Measurements from ENCODE around the gene KIAA0930.
"Not testable (repeated sequence)": the region's sequence is repeated elsewhere in the genome, so short reads cannot be mapped to it uniquely, and the experiment has no call there.

Gene KIAA0930

DNA sequence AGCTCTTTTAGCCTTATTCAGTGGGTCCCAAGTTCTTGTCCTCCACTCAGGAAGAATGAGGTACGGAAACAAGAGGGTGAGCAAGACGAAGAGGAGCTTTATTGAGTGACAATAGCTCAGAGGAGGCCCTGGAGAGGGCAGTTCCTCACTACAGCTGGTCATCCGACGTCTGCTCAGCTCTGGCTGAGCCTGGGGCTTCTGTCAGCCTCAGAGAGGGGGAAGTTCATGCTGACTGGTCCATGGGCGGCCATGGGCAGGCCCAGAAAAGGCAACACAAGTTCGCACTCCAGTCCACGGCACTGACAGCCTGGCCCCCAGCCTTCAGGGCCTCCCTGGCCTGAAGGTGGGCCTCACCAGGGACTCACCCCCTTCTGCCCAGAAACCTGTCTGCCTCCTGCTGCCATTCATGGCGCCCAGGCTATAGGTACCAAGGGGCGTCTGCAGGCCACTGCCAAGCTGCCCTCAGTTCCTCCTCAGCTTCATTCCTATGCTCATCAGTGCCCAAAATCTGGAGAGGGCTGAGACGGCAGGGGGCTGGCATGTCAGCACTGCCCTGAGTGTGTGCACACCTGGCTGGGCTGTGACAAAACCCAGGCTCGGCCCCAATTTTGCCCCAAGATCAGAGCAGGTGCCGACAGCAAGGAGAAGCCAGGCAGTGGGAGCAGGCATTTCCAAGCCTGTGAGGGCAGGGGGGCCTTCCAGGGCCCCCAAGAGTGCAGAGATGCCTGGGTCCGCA, 21.7 kb upstream of the KIAA0930 start:
- no peak for DNase-seq

DNA sequence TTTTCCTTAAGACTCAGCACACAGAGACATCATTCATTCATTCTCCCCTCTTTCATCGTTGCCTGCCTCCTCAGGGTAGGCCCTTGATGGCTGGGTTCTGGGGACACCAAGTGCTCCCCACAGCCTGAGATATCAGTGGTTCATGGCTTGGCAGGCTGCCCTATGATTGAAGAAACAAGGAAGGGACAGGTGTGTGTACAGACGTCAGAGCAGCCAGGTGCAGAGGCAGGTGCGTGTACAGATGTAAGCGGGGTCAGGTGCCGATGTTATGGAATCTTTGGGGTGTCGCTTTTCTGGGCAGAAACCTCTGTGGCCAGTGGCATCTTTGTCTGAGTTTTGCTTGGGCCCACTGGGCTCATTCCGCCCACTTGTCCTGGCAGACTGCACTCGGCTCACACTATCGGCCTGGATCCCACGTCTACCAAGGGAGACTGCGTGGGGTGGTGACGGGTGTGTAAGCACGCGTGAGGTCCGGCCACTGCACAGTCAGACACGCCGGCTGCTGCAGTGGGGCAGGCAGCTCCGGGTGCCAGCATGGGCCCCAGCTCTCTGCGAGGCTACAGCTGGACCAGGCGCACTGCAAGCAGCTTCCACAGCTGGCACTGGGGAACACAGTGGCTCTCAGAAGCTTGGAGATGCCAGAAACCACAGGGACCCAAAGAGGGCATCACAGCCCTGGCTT, 20.9 kb upstream of the KIAA0930 start:
- no peak for DNase-seq

DNA sequence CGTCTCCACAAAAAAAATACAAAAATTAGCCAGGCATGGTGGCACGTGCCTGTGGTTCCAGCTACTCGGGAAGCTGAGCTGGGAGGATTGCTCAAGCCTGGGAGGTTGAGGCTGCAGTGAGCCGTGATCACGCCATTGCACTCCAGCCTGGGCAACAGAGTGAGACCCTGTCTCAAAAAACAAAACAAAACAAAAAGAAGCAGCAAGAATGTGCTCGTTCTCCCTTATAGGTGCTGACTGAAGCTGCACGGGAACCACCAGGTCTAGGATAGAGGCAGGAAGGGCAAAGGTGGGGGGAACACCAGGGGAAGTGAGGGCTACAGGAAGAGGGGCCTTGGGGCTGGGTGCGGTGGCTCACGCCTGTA, 19.7 kb upstream of the KIAA0930 start:
- DNase-seq = not testable (repeated sequence)

DNA sequence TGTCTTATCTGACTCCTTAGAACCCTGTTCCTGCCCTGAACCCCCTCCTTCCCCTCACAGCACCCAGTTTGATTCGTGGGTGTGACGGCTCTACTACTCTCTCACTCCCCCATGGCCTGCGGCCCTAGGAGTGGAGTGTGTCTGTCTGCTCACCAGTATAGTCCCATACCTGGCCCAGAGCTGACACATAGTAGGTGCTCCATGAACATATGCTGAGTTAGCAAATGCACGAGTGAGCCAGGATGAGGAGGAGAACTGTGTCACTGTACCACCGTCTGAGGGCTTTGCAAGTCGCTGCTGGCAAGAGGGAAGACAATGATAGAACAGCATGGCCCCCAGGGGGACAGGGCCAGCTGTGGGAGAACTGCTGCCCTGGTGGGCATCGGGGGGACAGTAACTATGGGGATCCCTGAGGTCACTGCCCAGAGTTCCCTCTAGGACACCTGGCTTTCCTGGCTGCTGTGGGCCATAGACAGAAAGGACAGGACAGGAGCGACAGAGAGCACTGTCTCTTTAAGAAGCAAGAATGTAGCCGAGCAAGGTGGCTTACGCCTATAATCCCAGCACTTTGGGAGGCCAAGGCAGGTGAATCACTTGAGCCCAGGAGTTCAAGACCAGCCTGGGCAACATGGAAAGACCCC, 19.2 kb upstream of the KIAA0930 start:
- no peak for DNase-seq

DNA sequence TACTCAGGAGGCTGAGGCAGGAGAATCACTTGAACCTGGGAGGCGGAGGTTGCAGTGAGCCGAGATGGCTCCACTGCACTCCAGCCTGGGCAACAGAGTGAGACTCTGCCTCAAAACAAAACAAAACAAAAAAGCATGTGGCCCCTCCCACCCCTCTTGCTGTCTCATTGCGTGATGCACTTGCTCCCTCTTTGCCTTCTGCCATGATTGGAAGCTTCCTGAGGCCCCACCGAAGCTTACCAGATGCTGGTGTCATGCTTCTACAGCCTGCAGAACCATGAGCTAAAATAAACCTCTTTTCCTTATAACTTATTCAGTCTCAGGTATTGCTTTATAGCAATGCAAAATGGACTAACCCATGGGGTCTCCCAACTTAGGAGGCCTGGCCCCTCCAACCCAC, 17.2 kb upstream of the KIAA0930 start:
- not testable (repeated sequence) for DNase-seq

DNA sequence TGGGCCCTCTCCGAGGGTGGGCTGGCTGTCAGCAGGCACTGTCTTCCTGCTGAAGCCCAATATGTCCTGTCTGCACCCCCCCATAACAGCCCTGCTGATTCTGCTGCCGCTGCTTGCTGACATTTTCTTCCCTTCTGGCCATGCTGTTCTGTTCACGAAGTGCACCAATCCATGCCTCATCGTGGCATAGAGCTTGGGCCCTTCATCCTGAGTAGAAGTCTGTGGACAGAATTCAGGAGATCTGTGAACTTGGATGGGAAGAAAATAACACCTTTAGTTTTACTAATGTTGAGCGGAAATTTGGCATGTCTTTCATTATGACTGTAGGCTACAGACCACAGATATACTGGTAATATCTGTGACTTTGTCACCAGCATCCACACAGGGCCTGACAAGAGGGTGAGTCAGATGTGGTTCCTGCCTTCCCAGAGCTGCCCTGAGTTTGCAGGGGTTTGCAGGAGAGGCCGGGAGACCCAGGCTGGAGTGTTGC, 14.1 kb upstream of the KIAA0930 start:
- DNase-seq = no peak

DNA sequence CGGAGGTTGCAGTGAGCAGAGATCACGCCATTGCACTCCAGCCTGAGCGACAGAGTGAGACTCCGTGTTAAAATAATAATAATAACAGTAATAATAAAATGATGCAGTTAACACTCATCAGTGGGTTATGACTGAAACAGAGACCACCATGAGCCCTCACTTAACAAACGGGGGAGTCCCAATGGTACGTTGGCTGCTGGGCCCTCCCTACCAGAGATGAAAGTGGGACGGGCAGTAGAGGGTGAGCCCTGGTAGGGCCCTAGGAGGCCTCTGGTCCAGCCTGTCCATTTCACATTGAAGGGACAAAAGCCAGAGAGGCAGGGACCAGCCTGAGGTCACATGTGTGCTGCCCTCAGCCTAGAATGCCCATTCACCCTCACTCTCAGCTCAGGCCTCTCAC, 13.7 kb upstream of the KIAA0930 start:
- no peak for DNase-seq

DNA sequence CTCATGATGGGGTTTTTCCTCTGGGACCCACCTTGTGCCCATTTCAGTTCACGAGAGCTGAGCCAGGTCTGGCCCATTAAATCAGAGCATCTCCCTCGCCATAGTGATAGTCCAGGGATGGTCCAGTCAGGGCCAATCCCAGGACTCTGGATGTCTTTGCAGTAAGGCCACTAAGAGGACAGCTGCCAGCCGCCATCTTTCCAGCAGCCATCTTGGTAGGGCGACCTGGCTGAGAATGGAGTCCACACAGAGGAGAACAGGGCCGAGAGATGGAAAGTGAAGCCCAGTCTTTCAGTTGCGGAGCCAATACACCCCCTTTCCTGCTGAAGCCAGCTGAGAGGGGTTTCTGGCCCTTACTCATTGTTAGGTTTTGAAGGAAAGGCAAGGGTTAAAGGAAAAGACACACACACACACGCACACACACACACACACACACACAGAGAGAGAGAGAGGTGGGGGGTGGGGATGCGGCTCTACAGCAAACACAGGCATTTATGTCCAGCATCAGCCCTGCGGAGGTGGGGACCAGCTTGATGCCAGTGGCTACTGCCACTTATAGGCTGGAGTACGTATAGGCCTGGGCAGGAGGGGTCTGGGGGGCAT, 12.4 kb upstream of the KIAA0930 start:
- no peak for DNase-seq

DNA sequence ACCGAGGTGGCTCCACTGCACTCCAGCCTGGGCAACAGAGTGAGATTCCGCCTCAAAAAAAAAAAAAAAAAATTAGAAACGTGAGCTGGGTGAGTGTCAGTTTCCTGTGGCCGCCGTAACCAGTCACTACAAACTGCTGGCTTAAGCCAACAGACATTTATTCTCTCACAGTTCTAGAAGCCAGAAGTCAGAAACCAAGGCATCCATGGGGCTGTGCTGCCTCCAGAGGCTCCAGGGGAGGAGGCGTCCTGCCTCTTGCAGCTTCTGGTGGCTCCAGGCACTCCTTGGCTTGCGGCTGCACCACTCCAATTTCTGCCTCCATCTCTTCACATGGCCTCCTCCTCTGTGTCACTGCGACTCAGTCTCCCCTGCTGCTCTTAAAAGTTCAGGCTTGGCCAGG, 11.1 kb upstream of the KIAA0930 start:
- DNase-seq = no peak

DNA sequence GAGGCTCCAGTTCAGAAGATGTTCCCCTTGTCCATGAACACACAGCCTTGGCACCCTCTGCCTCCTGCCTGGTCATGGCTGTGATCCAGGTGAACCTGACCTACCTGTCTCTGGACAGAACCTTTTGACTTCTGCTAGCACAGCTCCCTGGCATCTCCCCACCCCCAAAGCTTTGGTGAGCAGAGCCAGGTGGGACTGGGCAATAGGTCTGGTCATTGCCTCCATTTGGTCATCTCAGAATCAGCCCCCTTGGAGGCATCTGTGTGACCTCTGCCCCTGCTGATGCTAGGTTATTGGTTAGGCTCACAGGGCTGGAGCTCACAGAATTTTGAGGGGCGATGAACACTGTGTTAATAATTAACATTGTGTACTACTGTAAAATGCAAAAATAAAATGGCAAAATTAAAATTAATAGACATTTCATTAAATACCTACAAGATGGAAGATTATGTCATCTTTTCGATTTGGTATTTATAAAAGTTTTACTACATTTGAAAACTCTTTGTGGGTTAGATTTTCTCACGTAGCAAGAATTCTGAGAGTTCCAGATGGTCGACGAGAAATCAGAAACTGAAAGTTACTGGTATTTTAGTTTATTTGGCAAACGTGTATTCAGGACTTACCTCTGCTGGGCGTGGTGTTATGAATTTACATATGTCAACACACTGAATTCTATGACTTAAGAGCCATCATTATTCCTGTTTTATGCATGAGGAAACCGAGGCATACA, 8.3 kb upstream of the KIAA0930 start:
- no peak for DNase-seq

DNA sequence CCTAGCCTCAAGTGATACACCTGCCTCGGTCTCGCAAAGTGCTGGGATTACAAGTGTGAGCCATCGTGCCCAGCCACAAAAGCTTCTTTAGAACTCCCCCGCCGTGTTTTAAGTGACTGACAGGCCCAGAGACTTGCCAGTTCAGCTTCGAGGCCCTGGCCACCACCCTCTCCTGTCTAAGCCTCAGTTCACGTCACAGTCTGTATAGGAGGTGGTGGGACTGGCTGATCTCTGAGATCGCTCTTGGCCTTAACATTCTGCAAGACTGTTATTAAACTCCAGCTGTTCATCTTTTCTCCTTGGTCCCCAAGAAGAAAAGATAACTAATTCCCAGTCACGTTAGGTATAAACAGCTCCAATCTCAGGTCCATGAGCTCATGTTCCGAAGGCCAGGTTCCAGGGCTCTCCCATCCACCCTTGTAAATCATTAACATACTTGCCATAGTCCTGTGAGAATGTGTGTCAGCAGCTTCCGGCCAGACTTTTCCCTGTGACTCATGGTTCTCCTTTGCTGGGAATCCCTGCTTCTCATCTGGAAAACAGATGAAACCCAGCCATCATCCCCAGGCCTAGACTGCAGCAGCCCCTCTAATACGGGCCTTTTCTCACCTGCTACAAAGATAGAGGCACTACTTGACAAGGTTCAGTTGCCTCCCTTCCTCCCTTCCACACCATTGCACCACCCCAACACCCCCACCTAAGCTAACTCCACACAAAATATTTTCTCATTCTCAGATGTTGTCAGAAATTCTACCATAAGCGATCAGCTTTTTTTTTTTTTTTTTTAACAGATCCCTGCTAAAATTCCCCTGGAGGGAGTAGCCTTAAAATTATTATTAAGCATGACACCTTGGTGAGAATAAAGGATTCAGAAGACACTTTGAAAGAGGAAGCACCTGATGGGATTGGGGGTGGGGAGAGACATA, 5.6 kb upstream of the KIAA0930 start:
- DNase-seq = no peak

DNA sequence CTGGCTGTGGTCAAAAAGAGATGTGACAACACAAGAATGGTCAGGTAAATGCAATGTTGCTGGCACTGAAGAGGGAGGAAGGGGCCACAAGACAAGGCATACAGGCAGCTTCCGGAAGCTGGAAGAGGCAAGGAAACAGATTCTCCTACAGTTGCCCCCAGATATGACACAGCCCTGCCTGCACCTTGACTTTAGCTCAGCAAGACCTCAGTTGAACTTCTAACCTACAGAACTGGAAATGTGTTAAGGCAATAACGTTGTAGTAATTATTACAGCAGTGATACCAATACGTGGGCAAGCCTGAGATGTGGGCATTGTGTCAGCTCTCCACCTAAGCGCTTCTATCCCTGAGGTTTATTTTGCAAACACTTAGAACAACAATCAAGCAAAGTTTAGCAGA, 4.2 kb upstream of the KIAA0930 start:
- no peak for DNase-seq

DNA sequence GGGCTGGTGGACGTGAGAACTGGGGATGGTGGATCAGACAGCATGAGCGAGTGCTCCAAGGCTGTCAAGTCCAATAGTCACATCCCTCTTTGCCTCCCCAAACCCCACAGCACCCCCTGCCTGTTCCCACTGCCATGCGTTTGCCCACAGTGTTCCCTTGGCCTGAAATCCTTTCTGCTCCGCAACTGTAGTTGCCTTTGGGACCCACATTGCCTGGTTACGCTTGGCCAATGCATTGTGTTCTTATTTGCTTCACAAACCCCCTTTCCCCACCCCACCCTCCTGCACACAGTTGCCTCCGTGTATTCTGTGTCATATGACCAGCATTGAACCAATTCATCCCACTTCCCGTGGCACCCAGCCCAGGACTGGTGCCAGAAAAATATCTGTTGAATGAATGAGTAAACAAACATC, 2.1 kb upstream of the KIAA0930 start:
- DNase-seq = no peak

DNA sequence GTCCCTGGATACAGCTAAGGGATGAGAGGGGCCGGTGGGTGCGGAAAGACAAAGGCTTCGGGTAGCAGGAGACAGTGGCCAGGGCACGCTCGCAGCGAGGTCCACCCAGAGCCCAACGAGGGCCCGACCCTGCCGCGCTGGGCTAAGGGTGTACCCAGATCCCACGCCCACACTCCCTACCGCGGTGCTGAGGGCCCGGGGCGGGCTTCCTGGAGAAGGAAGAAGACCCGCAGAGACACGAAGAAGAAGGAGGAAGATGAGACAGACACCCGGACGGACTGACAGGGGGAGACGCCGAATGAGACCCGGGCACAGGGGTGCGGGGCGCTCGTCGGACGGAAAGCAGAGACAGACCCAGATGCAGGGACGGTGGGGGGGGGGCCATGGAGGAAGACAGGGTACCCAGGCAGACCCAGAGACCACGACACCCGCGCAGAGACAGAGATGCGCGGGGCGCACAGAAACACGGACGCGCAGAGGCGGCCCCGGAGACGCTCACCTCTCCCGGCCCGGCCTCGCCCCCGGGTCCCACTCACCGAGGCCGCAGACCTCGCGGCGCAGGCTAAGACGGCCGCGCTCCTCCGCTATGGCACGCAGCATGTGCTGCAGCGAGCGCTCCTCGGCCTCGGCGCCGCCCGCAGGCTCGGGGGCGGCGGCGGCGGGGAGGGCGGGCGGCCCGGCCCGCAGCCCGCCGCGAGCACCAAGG, 437 bp downstream of the KIAA0930 start:
- peak; percentile 18 for DNase-seq

DNA sequence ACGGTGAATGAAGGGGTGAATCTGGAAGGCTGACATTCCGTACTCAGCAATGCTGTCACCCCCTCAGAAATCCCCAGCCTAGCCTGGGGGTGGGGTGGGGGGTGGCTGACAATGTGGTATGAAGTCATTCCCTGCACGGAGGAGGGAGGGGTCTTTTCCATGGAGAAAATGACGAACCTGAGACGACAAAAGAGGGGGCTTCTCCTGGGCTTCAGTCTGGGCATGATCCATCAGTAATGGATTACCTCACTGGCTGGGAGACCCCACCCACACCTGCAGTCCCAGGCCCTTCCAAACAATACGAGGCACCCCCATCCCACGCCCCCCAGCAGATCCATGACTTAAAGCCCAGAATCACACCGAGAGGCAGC, 1.0 kb downstream of the KIAA0930 start:
- no peak for DNase-seq

DNA sequence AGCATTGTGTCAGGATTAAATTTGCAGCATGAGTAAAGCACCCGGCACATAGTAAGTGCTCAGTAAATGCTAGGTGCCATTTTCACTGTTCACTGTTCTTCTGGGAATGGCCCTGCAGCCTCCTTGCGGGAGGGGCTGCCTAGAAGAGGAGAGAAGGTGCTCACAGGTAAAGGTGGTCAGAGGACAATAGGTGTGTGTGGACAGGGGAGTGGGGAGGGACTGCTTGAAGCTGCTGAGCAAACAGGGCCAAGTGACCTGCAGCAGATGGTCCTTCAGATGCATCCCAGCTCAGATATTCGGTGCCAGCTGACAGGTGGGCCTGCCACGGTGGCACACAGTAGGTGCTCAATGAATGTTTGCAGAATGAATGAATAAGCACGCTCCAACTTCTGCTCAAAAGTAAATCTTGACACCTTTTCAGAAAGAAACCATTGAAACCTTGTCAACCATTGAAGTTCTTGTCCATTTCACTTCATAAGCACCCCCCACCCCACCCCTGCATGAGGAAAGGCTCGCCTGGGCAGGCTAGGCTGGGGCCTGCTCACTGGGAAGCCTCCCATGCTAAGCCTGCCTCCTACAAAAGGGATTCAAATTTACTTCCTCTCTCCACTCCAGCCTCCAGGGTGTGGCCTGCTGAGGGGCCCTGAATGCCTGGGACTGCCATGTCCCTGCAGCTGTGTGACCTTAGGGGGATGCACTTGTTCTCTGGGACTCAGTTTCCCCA, 1.6 kb downstream of the KIAA0930 start:
- no peak for DNase-seq

DNA sequence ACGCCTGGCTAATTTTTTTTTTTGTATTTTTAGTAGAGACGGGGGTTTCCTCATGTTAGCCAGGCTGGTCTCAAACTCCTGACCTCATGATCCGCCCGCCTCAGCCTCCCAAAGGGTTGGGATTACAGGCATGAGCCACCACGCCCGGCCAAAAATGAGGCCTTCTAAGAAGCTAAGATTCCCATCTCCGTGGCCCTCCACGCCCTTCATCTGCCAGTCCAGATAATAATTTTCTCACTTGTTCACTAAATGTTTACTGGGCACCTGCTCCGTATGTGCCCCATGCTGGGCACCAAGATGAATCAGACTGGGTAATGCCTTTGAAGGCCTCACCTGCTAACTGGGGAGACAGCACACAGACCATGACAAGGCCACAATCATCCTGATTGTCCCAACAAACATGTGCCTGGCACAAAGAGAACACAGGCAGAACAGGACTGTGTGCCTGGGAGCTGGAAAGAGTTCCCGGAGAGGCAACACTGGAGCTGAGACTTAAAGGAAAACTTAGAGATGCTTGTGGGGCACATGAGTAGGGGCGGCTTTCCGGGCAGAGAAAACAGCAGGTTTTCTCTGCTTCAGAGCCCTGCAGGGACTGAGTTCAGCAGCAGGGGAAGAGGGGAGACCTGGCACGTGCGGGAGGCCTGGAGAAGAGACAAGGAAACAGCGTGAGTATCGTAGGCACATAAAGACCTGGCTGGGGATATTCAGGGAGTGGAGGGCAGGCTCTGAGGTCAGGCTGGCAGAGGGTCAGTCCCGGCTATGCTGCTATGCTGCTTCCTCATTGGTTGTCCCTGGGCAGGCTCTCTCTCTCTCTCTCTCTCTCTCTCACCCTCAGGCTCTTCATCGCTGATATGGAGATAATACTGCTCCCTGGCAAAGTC, 2.4 kb downstream of the KIAA0930 start:
- DNase-seq = no peak

DNA sequence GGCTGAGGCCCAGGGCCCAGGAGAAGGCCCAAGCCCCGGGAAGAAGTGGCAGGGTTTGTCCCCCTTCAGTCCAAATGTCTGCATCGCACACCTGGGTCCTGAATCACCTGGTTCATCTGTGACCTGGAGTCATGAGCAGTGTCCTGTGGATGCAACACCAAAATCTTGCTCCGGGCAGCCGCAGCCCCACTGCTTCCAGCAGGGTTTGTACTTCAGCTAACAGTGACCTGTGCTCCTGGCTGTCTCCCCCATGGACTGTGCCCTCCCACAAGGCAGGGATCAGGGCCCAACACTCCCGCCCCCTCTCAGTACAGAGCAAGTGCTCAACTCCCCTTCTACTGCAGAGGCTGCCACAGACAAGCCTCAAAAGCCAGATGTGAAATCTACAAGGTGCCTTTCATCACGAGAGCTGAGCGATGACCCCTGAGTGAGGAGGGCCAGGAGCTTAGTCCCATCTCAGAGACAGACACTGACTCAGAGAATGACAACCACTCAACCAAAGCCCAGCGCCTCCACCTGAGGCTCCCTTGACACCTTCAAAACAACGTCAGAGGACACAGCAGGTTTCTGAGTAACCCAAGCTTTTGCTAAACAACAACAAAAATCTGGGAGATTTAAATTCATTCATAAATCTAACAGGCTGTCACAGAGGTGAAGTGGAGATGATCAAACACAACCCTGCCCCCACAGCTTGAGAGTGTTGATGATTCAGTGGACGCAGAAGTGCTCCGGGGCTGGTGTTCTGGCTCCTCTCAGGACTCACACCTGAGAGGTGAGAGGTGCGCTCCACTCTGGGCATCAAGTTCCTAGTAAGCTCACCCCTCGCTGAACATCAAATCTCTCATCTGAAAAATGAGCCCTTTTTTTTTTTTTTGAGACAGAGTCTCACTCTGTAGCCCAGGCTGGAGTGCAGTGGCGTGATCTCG, 3.4 kb downstream of the KIAA0930 start:
- DNase-seq = no peak
